ENCODE measurements around the gene TRPV4.

DNA sequence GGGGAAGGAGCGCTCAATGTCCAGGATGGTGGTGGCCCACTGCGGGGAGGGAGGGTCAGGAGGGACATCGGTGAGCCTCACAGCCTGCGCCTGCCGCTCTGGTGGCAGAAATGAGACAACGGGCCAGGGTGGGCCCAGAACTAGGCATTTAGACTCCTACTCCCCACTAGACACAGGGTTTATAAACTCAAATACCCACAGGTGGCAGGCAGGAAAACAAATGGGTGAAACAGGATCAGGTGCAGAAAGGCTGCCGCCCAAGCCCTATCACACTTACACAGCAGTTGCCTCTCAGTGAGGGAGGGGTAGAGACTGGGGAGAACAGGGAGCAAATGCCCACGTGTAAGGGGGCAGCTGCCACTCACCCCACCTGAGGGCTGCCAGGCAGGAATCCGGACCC is 46.4 kb downstream of the TRPV4 start:
- TF ChIP-seq POLR2A (IDR thresholded peaks at IDR 0.05) (no peak), CTCF (IDR thresholded peaks at IDR 0.05) (no peak)
